22Rv1 (cell line): Measurements from ENCODE around the gene KCNAB1.

ENCODE experiments used
- ZFX ChIP-seq: fragments of 450-650 bp; IDR thresholded peaks from 2 replicates; pipeline ENCODE4 v1.6.1; 2017; ENCODE audit warnings: antibody characterized with exemption, borderline replicate concordance
- TF ChIP-seq, protein P1 (sequence below): fragments of 450-650 bp; IDR thresholded peaks from 2 replicates; pipeline ENCODE4 v1.5.1; 2017; ENCODE audit warnings: mild to moderate bottlenecking

DNA sequence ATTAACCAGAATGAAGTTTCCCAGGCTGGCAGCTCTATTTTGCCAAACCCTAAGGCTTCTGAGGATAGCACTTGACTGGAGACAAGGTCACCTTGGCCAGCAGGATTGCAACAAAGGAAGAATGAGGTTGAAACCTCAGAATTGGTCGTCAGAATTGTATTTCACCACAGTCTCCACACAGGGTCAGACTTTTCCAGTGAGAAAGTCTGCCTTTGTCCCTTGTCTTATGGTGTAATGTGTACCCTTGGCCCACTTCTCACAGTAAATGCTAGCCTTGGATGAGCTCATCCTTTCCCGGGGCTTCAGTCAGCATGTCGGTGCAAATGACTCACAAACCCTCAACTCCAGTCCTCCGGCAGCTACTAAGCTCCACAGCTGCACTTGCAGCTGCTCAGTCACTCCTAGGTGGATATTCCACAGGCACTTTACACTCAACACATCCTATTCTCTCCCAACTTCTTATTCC is 414.8 kb downstream of the KCNAB1 start:
- TF ChIP-seq, protein P1, sequence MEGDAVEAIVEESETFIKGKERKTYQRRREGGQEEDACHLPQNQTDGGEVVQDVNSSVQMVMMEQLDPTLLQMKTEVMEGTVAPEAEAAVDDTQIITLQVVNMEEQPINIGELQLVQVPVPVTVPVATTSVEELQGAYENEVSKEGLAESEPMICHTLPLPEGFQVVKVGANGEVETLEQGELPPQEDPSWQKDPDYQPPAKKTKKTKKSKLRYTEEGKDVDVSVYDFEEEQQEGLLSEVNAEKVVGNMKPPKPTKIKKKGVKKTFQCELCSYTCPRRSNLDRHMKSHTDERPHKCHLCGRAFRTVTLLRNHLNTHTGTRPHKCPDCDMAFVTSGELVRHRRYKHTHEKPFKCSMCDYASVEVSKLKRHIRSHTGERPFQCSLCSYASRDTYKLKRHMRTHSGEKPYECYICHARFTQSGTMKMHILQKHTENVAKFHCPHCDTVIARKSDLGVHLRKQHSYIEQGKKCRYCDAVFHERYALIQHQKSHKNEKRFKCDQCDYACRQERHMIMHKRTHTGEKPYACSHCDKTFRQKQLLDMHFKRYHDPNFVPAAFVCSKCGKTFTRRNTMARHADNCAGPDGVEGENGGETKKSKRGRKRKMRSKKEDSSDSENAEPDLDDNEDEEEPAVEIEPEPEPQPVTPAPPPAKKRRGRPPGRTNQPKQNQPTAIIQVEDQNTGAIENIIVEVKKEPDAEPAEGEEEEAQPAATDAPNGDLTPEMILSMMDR: no peak
- TF ChIP-seq ZFX: no peak
